ENCODE data around the gene LIPK.
"Not testable (repeated sequence)": the region's sequence is repeated elsewhere in the genome, so short reads cannot be mapped to it uniquely, and the experiment has no call there.

LIPK gene

DNA sequence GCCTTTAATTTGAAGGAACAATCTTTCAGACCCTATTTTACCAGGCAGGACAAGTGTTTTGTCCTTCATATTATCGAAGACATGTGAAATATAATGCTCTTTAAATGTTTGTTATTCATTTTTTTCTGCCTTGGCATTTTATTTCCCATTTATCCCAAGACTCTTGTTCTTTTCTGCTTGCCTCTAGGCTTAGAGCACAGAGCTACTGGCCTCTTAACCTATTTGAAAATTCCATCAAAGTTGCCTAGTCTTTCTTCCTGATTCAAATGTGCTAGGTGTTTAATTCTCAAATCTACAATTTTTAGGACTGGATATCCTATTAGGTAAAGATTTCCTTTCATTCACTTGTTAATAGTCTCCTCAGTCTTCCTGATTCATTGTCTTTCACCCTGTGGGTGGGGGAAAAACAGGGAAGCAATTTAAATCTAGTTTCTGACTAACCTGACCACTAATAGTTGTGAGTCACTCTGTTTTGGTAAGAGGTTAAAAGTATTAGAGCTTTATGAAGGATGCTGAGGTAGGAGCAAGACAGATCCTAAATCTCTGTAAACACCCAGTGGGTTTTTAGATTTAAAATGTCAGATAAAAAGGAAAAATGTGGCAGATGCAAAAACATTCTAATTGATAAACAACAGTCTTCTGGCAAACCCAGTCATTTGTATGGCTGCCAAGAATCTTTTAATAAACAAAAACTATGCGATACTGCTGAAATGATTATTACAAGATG lies 1.5 kb downstream of the LIPK start:
- Histone ChIP-seq H3K4me1 (ENCODE audit: insufficient read depth, poor library complexity, severe bottlenecking) (peaks cover 48% of the 10 kb centered on the region), H3K9me3 (ENCODE audit: severe bottlenecking) (no peaks in the 10 kb centered on the region), H3K4me3 (ENCODE audit: severe bottlenecking) (no peak overlapping the region), H3K36me3 (ENCODE audit: low read depth) (no peaks in the 10 kb centered on the region), H3K27me3 (ENCODE audit: insufficient read depth, poor library complexity, severe bottlenecking) (no peaks in the 10 kb centered on the region), H3K27ac (ENCODE audit: poor library complexity, severe bottlenecking) (peak overlapping the region; percentile 52)
- DNase-seq (ENCODE audit: low spot score) (no peak), ATAC-seq (ENCODE audit: low read depth) (peak; percentile 86)
- TF ChIP-seq, protein P1, sequence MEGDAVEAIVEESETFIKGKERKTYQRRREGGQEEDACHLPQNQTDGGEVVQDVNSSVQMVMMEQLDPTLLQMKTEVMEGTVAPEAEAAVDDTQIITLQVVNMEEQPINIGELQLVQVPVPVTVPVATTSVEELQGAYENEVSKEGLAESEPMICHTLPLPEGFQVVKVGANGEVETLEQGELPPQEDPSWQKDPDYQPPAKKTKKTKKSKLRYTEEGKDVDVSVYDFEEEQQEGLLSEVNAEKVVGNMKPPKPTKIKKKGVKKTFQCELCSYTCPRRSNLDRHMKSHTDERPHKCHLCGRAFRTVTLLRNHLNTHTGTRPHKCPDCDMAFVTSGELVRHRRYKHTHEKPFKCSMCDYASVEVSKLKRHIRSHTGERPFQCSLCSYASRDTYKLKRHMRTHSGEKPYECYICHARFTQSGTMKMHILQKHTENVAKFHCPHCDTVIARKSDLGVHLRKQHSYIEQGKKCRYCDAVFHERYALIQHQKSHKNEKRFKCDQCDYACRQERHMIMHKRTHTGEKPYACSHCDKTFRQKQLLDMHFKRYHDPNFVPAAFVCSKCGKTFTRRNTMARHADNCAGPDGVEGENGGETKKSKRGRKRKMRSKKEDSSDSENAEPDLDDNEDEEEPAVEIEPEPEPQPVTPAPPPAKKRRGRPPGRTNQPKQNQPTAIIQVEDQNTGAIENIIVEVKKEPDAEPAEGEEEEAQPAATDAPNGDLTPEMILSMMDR (IDR thresholded peaks at IDR 0.05; ENCODE audit: poor library complexity, severe bottlenecking), result no peak

DNA sequence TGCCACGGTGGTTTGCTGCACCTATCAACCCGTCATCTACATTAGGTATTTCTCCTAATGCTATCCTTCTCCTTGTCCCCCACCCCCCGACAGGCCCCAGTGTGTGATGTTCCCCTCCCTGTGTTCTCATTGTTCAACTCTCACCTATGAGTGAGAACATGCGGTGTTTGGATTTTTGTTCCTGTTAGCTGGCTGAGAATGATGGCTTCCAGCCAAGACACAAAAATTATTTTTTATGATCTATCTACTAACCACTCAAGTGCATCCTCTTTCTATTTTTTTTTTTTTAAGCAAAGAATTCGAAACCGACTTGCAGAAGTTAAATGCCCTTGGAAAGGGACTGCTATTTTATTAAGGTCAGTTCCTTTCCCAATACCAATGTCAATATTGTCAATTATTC lies 3.3 kb downstream of the LIPK start:
- H3K4me3 ChIP-seq (ENCODE audit: severe bottlenecking); H3K27me3 ChIP-seq (ENCODE audit: insufficient read depth, poor library complexity, severe bottlenecking); ATAC-seq (ENCODE audit: low read depth); H3K36me3 ChIP-seq (ENCODE audit: low read depth); H3K9me3 ChIP-seq (ENCODE audit: severe bottlenecking); DNase-seq (ENCODE audit: low spot score); H3K27ac ChIP-seq (ENCODE audit: poor library complexity, severe bottlenecking): not testable (repeated sequence)
- peaks cover 37% of the 10 kb centered on the region for H3K4me1 ChIP-seq (ENCODE audit: insufficient read depth, poor library complexity, severe bottlenecking)

DNA sequence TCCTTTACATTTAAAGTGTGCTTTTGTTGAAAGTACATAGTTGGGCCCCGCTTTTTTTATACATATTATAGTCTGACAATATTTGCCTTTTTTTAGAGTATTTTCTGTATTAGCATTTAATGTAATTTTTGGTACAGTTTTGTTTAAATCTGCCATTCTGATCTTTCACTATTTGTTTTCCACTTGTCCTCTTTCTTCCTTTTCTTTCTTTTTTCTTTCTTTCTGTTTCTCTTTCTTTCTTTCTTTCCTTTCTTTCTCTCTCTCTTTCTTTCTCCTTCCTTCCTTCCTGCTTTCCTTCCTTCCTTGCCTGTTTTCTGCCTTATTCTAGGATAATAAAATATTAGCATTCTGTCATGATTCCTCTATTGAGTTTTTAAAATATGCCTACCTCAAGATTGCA lies 9.5 kb downstream of the LIPK start:
- H3K4me3 ChIP-seq (ENCODE audit: severe bottlenecking), result no peak overlapping the region
- H3K4me1 ChIP-seq (ENCODE audit: insufficient read depth, poor library complexity, severe bottlenecking), result no peaks in the 10 kb centered on the region
- H3K9me3 ChIP-seq (ENCODE audit: severe bottlenecking), result no peaks in the 10 kb centered on the region
- no peak for ATAC-seq (ENCODE audit: low read depth)
- no peaks in the 10 kb centered on the region for H3K27me3 ChIP-seq (ENCODE audit: insufficient read depth, poor library complexity, severe bottlenecking)
- TF ChIP-seq, protein P1 (IDR thresholded peaks at IDR 0.05; ENCODE audit: poor library complexity, severe bottlenecking), result no peak
- DNase-seq (ENCODE audit: low spot score), result no peak
- H3K36me3 ChIP-seq (ENCODE audit: low read depth), result no peaks in the 10 kb centered on the region
- no peak overlapping the region for H3K27ac ChIP-seq (ENCODE audit: poor library complexity, severe bottlenecking)

DNA sequence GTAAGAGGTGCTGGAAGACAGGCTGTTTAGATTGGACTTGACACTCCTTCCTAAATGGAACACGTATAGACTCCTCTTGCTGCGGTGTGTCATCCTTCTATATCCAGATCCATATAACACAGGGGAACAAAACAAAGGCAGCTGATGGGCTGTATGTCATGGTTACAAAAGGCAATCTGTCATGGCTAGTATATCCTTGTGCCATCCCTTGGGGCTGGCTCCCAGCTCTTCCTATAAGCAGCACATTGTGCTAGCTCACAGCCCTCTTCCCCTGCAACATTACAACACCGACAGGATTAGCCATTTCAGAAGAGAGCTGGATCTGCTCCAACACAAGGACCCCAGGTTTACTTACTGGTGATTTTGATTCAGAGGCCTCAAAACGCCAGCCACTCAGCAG lies 15.3 kb downstream of the LIPK start:
- H3K36me3 ChIP-seq (ENCODE audit: low read depth), result no peaks in the 10 kb centered on the region
- no peak for ATAC-seq (ENCODE audit: low read depth)
- TF ChIP-seq, protein P1 (IDR thresholded peaks at IDR 0.05; ENCODE audit: poor library complexity, severe bottlenecking), result no peak
- no peak overlapping the region for H3K27ac ChIP-seq (ENCODE audit: poor library complexity, severe bottlenecking)
- no peak for DNase-seq (ENCODE audit: low spot score)
- no peaks in the 10 kb centered on the region for H3K27me3 ChIP-seq (ENCODE audit: insufficient read depth, poor library complexity, severe bottlenecking)
- no peaks in the 10 kb centered on the region for H3K4me1 ChIP-seq (ENCODE audit: insufficient read depth, poor library complexity, severe bottlenecking)
- H3K9me3 ChIP-seq (ENCODE audit: severe bottlenecking), result no peaks in the 10 kb centered on the region
- no peak overlapping the region for H3K4me3 ChIP-seq (ENCODE audit: severe bottlenecking)

DNA sequence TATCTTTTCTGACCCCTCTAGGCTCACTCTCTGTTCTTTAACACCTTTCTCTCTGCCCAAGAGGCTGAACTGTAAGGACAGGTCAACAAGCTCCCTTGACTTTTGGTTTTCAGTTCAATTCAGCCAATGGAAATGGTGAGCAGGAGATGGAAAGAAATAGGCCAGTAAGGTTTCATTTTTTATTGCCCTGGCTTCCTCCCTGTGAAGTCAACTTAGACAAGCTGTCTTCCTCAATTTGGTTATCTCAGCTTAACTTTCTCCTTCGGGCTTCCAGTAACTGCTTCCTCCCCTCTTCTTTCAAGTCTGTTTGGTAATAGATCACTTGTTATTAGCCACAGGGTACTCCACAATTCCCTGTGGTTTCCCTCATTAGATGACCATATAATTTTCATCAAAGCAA lies 19.7 kb downstream of the LIPK start:
- Histone ChIP-seq H3K36me3 (ENCODE audit: low read depth) (no peaks in the 10 kb centered on the region), H3K4me3 (ENCODE audit: severe bottlenecking) (no peak overlapping the region), H3K27ac (ENCODE audit: poor library complexity, severe bottlenecking) (no peak overlapping the region), H3K9me3 (ENCODE audit: severe bottlenecking) (no peaks in the 10 kb centered on the region), H3K27me3 (ENCODE audit: insufficient read depth, poor library complexity, severe bottlenecking) (no peaks in the 10 kb centered on the region), H3K4me1 (ENCODE audit: insufficient read depth, poor library complexity, severe bottlenecking) (no peaks in the 10 kb centered on the region)
- TF ChIP-seq, protein P1 (IDR thresholded peaks at IDR 0.05; ENCODE audit: poor library complexity, severe bottlenecking), result no peak
- DNase-seq (ENCODE audit: low spot score) (no peak), ATAC-seq (ENCODE audit: low read depth) (no peak)
